Left renal cortex interstitium (tissue), 4 donors: Measurements from ENCODE around the gene C10orf71. TPM values are rescaled to one million over a fixed set of nuclear protein-coding genes. Genes with fewer than 3 reads are reported as not detected.

Source experiments
- DNase-seq, 4 donors: peaks; one replicate each; pipeline ENCODE4 v3.0.0-alpha.2; 2013; ENCODE audit warnings: low read depth in 4 of 4, low spot score in 2 of 4, missing footprints in 1 of 4
- polyA plus RNA-seq, 4 donors: library from polyadenylated mRNA; unstranded; fragments of 120-200 nt; gene quantifications; one replicate each; pipeline ENCODE4 v1.2.1, GENCODE V29; 2013; ENCODE audit not compliant: insufficient read length in 4 of 4

Gene C10orf71
- polyA plus RNA-seq, 4 donors, result 0.07 to 0.34 (median 0.14) TPM

DNA sequence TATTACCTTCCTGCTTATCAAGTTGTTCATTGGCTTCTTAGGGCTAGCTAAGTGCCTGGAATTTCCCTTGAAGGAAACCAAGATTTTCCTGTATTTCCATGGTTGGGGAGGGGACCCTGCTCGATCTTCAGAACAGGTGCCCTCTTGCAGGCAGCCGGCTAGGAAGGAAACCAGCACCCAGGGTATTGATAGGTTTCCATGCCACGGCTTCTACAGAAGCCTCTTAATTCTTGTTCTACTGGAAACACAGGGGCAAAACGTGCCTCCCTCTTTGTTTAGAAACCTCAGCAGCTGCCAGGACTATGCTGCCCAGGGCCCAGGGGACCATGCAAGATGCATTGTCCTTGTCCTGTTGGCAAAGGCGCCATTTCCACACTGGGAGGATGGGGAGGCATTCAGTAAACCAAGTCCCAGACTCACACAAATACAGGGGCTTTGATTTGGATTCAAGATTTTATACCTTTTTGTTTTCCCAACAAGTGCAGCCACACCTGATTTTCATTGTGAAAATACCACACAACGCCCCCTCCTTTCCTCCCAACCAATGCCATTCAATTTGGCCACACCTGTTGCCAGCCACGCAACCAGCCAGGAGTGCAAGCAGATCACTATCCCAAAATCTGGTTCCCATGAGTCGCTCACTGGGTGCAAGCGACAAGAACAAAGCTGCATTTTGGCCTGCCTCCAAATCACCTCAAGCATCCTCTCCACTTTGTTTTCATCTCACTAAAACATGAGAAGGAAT is 29.6 kb downstream of the C10orf71 start:
- DNase-seq, result no peak

DNA sequence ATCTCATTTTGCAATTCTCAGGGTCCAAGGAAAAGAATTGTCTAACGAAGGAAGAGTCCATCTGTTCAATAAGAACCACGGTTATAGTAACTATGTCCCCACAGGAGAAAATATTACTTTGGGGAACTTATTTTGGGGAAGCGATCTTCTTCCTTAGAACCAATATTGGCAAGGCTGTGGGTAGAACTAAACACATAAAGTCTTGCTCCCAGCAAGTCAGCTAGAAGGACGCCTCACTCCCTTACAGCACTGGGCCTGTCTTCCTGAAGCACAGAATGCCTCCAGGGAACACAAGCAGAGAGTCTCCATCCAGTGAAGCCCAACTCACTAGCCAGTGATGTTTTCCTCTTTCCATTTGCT is 30.2 kb downstream of the C10orf71 start:
- DNase-seq, result no peak

- DNase-seq, result no peak
These were observed 31.2 kb downstream of the C10orf71 start for GRCh38 chr10:49330127-49330665.

DNA sequence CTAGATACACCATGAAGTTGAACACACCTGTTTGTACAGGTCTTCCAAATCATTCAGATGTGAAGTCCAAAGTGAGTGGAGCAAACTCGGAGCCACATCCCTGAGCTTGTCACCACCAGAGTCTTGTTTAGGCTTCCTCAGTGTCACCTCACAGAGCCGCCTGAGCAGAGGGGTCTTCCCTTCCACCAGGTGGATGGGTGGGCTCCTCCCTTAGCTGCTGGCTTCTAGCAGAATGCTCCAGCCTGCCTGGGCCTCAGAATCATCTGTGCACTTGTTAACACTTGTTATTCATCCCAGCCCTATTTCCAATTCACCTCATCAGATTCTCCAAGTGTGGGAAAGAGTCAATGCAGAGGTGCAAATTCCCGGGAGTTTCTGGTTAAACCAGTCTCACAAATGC is 32.5 kb downstream of the C10orf71 start:
- DNase-seq, result no peak

GRCh38 chr10:49332333-49332732 is 33.4 kb downstream of the C10orf71 start:
- no peak for DNase-seq

- no peak for DNase-seq
These were observed 33.8 kb downstream of the C10orf71 start for GRCh38 chr10:49332768-49333167.

DNA sequence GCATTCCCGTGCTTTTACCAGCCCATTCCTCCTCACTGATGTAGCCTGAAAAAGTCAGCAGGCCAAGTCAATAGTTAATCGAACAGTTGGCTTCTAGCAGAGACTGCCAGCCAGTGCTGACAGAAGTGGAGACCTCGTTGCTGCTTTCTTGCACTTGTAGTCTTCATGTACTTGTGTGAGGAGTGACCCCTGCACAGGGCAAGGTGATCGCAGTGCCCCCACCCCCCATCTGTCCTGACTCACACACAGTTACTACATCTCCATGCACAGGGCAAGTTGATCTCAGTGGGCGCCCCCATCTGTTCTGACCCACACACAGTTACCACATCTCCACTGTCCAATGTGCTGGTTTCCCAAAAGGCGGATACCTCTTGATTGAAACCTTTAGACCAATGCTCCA is 34.2 kb downstream of the C10orf71 start:
- no peak for DNase-seq

DNA sequence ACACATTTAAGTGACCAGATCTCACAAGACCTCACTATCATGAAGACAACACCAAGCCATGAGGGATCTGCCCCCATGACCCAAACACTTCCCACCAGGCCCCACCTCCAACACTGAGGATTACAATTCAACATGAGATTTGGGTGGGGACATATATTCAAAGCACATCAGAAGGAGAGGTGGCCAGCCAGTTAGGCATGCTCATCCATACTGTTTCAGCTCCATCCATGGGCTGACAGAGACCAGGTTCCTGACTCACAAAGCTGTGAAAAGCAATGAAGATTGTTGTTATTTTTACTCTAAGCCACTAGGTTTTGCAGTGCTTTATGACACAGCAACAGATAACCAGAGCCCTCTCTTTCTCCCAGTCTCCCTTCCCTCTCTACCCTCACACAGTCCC is 36.0 kb downstream of the C10orf71 start:
- no peak for DNase-seq

DNA sequence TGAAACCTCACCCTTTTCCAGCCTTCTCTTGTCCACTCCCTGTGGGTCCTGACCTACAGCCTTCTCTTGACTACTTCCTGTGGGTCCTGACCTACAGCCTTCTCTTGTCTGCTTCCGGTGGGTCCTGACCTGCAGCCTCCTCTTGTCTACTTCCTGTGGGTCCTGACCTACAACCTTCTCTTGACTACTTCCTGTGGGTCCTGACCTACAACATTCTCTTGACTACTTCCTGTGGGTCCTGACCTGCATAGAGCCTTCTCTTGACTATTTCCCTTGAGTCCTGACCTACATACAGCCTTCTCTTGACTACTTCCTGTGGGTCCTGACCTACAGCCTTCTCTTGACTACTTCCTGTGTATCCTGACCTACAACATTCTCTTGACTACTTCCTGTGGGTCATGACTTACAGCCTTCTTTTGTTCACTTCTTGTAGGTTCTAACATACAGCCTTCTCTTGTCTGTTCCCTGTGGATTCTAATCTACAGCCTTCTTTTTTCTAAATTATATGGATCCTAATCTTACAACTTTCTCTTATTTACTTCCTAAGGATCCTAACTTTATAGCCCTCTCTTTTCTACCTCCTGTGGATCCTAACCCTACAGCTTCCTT is 36.5 kb downstream of the C10orf71 start:
- no peak for DNase-seq

GRCh38 chr10:49338604-49339003 is 39.6 kb downstream of the C10orf71 start:
- DNase-seq, result no peak

- no peak for DNase-seq
These were observed 45.9 kb downstream of the C10orf71 start for GRCh38 chr10:49344840-49345239.

- DNase-seq, result no peak
These were observed 48.4 kb downstream of the C10orf71 start for GRCh38 chr10:49347342-49347741.

DNA sequence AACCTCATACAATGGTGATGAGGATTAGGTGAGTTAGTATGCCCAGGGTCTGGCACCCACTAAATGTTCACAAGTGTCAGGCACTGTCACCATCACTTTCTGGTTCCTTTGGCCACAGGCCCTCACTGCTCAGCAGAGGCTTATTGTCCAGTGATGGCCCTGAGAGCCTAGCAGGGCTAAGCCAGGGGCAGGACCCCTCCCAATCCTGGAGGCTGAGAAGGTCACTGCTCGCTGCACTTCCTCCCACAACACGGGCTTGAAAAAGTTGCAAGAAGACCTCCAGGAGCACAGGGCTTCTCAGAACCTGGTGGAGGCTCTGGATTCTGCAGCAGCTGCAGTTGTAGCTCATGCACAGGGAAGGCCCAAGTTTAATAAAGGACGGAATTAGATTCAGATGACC is 48.9 kb downstream of the C10orf71 start:
- DNase-seq, result no peak

- no peak for DNase-seq
These were observed 49.6 kb downstream of the C10orf71 start for GRCh38 chr10:49348593-49348992.

DNA sequence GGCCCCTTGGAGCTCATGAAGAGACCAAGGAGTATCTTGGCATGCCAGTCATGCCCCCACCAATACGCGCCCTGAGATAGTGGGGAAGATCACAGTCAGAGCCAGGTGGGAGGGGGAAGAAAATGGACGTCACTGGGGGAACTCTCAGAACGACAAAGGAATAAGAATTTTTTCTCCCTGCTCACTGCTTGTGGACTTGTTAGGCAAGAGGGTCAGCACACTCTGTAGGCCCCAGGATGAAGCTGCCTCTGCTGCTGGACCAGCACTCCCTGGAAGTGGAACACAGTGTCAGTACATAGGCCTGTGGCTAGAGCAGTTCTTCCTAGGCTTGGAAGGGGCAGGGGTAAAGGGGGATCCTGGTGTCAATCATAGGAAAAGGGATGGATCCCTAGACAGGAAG is 50.4 kb downstream of the C10orf71 start:
- DNase-seq, result no peak

DNA sequence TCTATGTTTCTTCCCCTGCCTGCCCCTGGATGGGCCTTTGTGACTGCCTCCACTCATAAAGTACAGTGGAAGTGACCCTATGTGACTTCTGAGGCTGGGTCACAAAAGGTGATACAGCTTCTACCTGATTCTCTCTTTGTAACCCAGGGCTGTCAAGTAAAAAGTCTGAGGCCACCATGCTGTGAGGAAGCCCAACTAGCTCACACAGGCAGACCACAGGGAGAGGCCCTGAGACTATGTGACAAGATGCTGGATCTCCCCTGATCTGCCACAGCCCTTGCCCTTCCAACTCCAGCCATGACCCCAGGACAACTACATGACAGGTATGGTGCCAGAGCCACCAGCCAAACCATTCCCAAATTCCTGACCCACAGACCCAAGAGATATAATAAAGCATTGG is 51.2 kb downstream of the C10orf71 start:
- DNase-seq, result no peak

DNA sequence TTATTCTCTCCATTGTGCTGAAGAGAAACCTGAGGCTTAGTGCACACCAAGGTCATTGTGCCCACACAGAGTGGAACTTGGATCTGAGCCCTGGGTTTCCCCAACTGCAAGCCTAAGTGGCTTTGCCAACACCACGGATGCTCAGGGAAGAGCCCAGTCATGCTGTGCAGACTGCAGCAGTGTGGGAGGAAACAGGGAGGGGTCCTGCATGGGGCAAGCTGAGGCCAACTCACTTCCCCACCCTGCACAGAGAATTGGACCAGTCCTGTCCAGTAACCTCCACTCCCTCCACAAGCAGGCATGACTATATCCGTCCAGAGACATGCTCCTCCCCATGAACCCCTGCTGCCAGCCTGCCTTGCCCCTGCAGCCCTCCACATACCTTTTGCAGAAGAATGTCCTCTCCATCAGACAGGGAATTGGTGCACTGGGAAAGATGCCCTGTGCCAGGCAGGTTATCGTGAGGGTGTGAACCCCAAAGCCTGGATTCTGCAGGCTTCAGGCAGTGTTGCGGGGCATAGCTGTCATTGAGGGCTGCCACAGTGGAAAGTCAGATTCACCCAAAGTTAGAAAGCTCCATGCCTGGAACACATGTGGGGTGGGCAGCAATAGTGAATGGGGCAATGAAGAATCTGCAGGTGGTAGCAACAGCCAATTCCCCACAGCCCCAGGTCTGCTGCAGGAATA is 52.0 kb downstream of the C10orf71 start:
- DNase-seq, result no peak

DNA sequence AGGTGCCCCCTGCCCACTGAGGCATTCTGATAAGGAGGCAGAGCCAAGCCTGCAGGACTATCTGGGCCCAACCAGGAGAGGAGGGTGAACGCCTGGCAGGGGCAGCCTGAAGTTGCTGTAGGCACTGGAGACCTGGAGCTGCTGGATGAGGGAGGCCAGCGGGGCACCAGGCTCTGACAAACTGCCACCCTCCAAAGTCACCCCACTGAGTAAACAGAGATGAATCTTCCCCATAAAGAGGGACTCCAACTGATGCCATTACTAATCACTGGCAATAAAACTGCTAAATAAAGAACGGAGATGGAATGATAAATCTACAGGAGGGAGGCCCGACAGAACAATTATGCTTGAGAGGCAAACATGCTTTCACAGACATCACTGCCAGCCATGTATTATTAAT is 52.7 kb downstream of the C10orf71 start:
- DNase-seq, result no peak

DNA sequence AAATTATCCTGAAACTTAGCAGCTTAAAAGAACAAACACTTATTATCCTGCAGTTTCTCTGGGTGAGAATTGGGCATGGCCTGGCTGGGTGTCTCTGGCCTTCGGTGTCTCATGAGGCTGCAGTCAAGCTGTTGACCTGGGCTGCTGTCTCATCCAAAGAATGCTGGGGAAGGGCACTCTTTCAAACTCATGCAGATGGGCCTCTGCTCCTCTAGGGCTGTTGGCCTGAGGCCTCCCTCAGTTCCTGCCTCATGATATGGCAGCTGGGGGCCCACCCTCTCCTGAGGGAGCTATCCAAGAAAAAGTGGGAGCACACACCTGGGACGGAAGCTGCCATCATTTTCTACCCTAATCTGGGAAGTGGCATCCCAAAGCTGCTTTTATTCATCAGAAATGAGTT is 53.4 kb downstream of the C10orf71 start:
- DNase-seq, result no peak

DNA sequence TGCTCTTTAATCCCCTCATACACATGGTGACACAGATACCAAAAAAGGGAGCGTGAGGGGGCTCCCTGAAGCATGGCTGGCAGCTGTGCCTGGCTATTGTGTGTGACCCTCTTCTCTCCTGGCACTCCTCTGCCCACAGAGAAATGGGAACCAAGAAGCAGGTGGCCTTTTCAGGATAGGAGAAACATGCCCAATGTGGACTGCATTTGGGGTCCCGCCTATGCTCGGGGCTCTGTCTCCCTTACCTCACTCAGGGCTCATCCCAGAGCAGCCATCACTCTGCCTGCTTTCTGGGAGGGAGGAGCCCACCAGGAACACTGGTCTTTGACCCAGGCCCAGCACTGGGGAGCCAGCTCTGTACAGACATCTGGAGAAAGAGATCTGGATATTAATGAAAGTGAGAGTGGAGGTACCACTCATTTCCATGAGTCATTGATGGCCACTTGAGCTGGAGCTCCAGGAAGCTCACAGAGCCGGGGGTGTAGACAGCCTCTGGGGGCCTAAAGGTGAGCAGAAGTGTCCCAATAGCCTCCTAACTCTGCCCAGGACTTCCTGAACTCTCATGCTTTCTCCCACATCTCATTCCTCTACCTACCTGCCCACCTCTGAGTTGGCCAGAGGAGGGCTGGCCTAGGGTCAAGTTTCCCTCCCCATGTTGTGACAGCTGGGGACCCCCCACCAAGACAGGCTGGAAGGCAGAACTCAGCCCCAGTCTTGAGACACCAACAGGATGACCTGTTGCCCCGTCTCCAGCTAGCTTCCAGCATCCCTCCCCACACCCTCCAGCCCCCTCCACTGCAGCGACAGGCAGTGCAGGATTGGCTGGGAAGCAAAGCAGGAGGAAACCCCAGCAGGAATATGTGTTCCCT is 54.3 kb downstream of the C10orf71 start:
- no peak for DNase-seq
